RWPE1 (cell line): ENCODE measurements around the gene MAIP1.
"Not testable (repeated sequence)": the region's sequence is repeated elsewhere in the genome, so short reads cannot be mapped to it uniquely, and the experiment has no call there.

ENCODE experiments used
- CTCF ChIA-PET: fragments of 350-600 bp; sonication (Branson Sonifier 250); formaldehyde crosslinking; extraction: SDS; loops from one replicate; lab custom pipeline; 2021; lab: Yijun Ruan, JAX
- POLR2A ChIA-PET: fragments of 400-600 bp; formaldehyde crosslinking; extraction: SDS; loops from one replicate; lab custom pipeline; 2020; ENCODE audit warnings: antibody characterized with exemption; ENCODE audit not compliant: low non-redundant PET; lab: Yijun Ruan, JAX
- DNase-seq: peaks from one replicate; pipeline ENCODE4 v3.0.0; 2012; ENCODE audit warnings: low spot score
- H3K27ac ChIP-seq: fragments of 450-650 bp; 2 replicates; pipeline ENCODE4 v1.5.1; 2017
- TF ChIP-seq, protein P1 (sequence below): fragments of 450-650 bp; conservative IDR thresholded peaks from 2 replicates; pipeline ENCODE4 v1.5.1; 2017; ENCODE audit warnings: low read depth, mild to moderate bottlenecking

MAIP1 gene, protein sequence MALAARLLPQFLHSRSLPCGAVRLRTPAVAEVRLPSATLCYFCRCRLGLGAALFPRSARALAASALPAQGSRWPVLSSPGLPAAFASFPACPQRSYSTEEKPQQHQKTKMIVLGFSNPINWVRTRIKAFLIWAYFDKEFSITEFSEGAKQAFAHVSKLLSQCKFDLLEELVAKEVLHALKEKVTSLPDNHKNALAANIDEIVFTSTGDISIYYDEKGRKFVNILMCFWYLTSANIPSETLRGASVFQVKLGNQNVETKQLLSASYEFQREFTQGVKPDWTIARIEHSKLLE

GRCh38 chr2:199955339-199956061 lies at the start of gene MAIP1, which contains the start of gene TYW5:
Gene MAIP1 (plus strand): TSS chr2:199955582. CDS start chr2:199955799, 217 bp downstream.
Gene TYW5 (minus strand): TSS chr2:199955491. CDS start chr2:199955470, 21 bp downstream.
- TF ChIP-seq, protein P1, sequence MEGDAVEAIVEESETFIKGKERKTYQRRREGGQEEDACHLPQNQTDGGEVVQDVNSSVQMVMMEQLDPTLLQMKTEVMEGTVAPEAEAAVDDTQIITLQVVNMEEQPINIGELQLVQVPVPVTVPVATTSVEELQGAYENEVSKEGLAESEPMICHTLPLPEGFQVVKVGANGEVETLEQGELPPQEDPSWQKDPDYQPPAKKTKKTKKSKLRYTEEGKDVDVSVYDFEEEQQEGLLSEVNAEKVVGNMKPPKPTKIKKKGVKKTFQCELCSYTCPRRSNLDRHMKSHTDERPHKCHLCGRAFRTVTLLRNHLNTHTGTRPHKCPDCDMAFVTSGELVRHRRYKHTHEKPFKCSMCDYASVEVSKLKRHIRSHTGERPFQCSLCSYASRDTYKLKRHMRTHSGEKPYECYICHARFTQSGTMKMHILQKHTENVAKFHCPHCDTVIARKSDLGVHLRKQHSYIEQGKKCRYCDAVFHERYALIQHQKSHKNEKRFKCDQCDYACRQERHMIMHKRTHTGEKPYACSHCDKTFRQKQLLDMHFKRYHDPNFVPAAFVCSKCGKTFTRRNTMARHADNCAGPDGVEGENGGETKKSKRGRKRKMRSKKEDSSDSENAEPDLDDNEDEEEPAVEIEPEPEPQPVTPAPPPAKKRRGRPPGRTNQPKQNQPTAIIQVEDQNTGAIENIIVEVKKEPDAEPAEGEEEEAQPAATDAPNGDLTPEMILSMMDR = no peak
- ChIA-PET POLR2A (no interaction called here), CTCF (interaction anchor here (0.6 kb wide), 1 partner anchor 25 kb away, joined by 5 read pairs; no protein-coding TSS in a partner anchor)
- peak; percentile 89 for DNase-seq
- peak within 1 kb of the TSS; percentile 95 for H3K27ac ChIP-seq

DNA sequence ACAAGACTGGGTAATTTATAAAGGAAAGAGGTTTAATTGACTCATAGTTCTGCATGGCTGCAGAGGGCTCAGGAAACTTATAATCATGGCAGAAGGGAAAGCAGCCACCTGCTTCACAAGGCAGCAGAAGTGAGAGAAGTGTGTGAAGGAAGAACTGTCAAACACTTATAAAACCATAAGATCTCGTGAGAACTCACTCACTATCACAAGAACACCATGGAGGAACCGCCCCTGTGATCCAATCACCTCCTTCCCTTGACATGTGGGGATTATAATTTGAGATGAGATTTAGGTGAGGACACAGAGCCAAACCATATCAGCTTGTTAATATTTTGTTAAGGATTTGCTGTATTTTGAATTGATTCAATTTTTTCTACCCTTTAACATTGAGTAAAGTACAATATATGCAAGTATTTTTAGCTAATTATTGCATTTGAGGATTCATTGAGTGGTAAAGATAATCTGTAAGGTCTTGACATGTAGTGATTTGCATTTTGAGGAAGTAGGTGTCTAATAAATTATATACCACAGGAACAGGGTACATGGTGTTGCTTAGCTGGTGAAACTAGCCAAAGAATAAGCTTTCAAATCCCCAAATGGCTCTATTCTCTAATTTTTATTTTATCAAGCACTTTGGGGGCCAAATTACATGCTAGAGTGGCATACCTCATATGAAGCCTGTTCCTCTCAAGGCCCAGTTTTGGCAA lies 48.2 kb upstream of the MAIP1 start:
- ChIA-PET CTCF (no interaction called here), POLR2A (no interaction called here)
- TF ChIP-seq, protein P1 = no peak
- no peak overlapping the region for H3K27ac ChIP-seq
- no peak for DNase-seq

- peak overlapping the region; percentile 95 for H3K27ac ChIP-seq
- POLR2A ChIA-PET = no interaction called here
- DNase-seq = no peak
- TF ChIP-seq, protein P1 = no peak
- CTCF ChIA-PET = interaction anchor here (0.6 to 0.8 kb wide), 2 partner anchors 52 to 1543 kb away, joined by 3 to 4 read pairs; no protein-coding TSS in a partner anchor
Observed at GRCh38 chr2:199910338-199911051, 44.9 kb upstream of the MAIP1 start.

- TF ChIP-seq, protein P1 = no peak
- ChIA-PET POLR2A (no interaction called here), CTCF (interaction anchor here (0.6 to 1.0 kb wide), 2 partner anchors 52 to 1597 kb away, joined by 3 read pairs; no protein-coding TSS in a partner anchor)
- peak within 1 kb of the TSS; percentile 95 for H3K27ac ChIP-seq
- peak; percentile 99 for DNase-seq
Observed at GRCh38 chr2:199911052-199911876, 44.1 kb upstream of the MAIP1 start, which contains the start of gene C2orf69. Gene C2orf69 (plus strand): TSS chr2:199911293. CDS start chr2:199911439, 146 bp downstream.

GRCh38 chr2:199911877-199912161 lies 43.6 kb upstream of the MAIP1 start:
- no peak for DNase-seq
- TF ChIP-seq, protein P1 = no peak
- peak overlapping the region; percentile 95 for H3K27ac ChIP-seq
- POLR2A ChIA-PET = no interaction called here
- CTCF ChIA-PET = interaction anchor here (0.5 to 1.0 kb wide), 2 partner anchors 15 to 1597 kb away, joined by 3 to 6 read pairs; no protein-coding TSS in a partner anchor

DNA sequence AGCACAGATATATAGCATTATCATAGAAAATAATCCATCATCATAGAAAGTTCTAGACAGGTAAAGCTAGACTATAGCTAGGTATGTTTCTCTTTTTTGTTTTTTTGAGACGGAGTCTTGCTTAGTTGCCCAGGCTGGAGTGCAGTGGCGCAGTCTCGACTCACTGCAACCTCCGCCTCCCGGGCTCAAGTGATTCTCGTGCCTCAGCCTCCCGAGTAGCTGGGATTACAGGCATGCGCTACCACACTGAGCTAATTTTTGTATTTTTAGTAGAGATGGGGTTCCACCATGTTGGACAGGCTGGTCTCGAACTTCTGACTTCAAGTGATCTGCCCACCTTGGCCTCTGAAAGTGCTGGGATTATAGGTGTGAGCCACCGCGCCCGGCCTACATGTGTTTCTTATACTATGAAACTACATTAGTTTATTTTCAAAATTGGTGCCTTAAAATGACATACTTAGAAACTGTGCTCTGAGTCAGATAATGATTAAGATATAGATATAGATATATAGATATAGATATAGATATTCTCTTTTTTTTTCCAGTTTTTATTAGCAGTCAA lies 42.7 kb upstream of the MAIP1 start:
- peak overlapping the region; percentile 43; the same call in 1 of the 2 replicates for H3K27ac ChIP-seq
- CTCF ChIA-PET = interaction anchor here (0.5 to 1.0 kb wide), 3 partner anchors 15 to 1598 kb away, joined by 3 to 6 read pairs (median 3); no protein-coding TSS in a partner anchor
- DNase-seq, POLR2A ChIA-PET: not testable (repeated sequence)
